HEK293 (cell line): ENCODE measurements around the gene TPO.

Experiments used
- CTCF ChIP-seq: fragments of 450-650 bp; formaldehyde crosslinking; IDR thresholded peaks from 2 replicates; pipeline ENCODE4 v1.5.1; 2016; ENCODE audit warnings: missing biosample characterization, missing genetic modification characterization
- HOXC10 ChIP-seq: sonication (generic); formaldehyde crosslinking; IDR thresholded peaks from 2 replicates; pipeline ENCODE4 v1.8.1; 2023; ENCODE audit warnings: mild to moderate bottlenecking, missing genetic modification reagents
- KLF7 ChIP-seq: fragments of 450-650 bp; formaldehyde crosslinking; IDR thresholded peaks from 2 replicates; pipeline ENCODE4 v1.5.1; 2016; ENCODE audit warnings: missing biosample characterization, missing genetic modification characterization, borderline replicate concordance
- MEIS1 ChIP-seq: sonication (generic); formaldehyde crosslinking; IDR thresholded peaks from 2 replicates; pipeline ENCODE4 v1.8.1; 2022; ENCODE audit warnings: missing genetic modification reagents, mild to moderate bottlenecking, borderline replicate concordance
- REST ChIP-seq: fragments of 450-650 bp; formaldehyde crosslinking; IDR thresholded peaks from 2 replicates; pipeline ENCODE4 v1.5.1; 2016; ENCODE audit warnings: missing biosample characterization, missing genetic modification characterization
- ZNF114 ChIP-seq: fragments of 450-650 bp; formaldehyde crosslinking; IDR thresholded peaks from 2 replicates; pipeline ENCODE4 v1.5.0; 2017; ENCODE audit warnings: missing biosample characterization, missing genetic modification characterization
- ZNF18 ChIP-seq: fragments of 450-650 bp; formaldehyde crosslinking; IDR thresholded peaks from 2 replicates; pipeline ENCODE4 v1.5.1; 2016; ENCODE audit warnings: missing biosample characterization, missing genetic modification characterization
- ZNF274 ChIP-seq, 2 experiments: fragments of 200-500 bp in 1 of 2; fragments of 450-650 bp in 1 of 2; sonication (Bioruptor generic) in 1 of 2; formaldehyde crosslinking in 1 of 2; IDR thresholded peaks; 2 replicates each; pipeline versions ENCODE4 v1.5.1 to v1.6.1; 2014 to 2016; ENCODE audit warnings: borderline replicate concordance in 1 of 2, inconsistent platforms in 1 of 2, low read length in 1 of 2, missing biosample characterization in 1 of 2, missing genetic modification characterization in 1 of 2
- ZNF341 ChIP-seq: fragments of 450-650 bp; formaldehyde crosslinking; IDR thresholded peaks from 2 replicates; pipeline ENCODE4; 2016; ENCODE audit warnings: low read depth, missing biosample characterization, missing genetic modification characterization
- ZNF514 ChIP-seq: fragments of 450-650 bp; formaldehyde crosslinking; IDR thresholded peaks from 2 replicates; pipeline ENCODE4 v1.5.1; 2016; ENCODE audit warnings: missing biosample characterization, missing genetic modification characterization
- ZNF560 ChIP-seq: fragments of 450-650 bp; formaldehyde crosslinking; IDR thresholded peaks from 2 replicates; pipeline ENCODE4 v1.5.1; 2017; ENCODE audit warnings: missing biosample characterization, missing genetic modification characterization, borderline replicate concordance

GRCh38 chr2:1462994-1463393, 49.7 kb downstream of the TPO start:
- TF ChIP-seq ZNF341 (tag by site-specific recombination): no peak
- TF ChIP-seq KLF7 (tag by site-specific recombination): no peak
- no peak for TF ChIP-seq REST
- TF ChIP-seq CTCF: no peak
- TF ChIP-seq ZNF274 (IDR thresholded peaks at IDR 0.05; ENCODE audit: low read length): no peak
- no peak for TF ChIP-seq ZNF274 (tag by site-specific recombination; IDR thresholded peaks at IDR 0.05; ENCODE audit: borderline replicate concordance)
- no peak for TF ChIP-seq HOXC10 (CRISPR knock-in tag)
- TF ChIP-seq MEIS1: no peak
- no peak for TF ChIP-seq ZNF514
- no peak for TF ChIP-seq ZNF18 (tag by site-specific recombination)
- no peak for TF ChIP-seq ZNF560
- no peak for TF ChIP-seq ZNF114 (tag by site-specific recombination)
